ENCODE results near the gene POLE.

DNA sequence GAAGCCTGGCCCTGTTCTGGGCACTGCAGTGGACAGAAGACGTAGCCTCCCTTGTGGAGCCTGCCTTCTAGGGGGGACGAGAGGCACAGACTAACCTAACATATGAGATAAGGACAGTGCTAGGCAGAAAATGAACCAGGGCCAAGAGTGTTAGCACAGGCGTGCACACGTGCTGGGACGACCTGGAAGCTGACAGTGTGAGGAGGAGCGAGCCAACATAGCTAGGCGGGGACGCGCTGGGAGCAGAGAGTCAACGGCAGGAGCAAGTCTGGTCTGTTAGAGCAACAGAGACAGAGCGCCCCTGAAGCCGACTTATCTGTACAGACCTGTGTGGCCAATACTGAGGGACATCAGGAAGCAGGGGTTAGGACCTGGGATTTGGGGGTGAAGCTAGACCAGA is 8.3 kb upstream of the POLE start:
- TF ChIP-seq, protein P1, sequence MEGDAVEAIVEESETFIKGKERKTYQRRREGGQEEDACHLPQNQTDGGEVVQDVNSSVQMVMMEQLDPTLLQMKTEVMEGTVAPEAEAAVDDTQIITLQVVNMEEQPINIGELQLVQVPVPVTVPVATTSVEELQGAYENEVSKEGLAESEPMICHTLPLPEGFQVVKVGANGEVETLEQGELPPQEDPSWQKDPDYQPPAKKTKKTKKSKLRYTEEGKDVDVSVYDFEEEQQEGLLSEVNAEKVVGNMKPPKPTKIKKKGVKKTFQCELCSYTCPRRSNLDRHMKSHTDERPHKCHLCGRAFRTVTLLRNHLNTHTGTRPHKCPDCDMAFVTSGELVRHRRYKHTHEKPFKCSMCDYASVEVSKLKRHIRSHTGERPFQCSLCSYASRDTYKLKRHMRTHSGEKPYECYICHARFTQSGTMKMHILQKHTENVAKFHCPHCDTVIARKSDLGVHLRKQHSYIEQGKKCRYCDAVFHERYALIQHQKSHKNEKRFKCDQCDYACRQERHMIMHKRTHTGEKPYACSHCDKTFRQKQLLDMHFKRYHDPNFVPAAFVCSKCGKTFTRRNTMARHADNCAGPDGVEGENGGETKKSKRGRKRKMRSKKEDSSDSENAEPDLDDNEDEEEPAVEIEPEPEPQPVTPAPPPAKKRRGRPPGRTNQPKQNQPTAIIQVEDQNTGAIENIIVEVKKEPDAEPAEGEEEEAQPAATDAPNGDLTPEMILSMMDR (IDR thresholded peaks at IDR 0.05): no peak
- TF ChIP-seq, protein P2, sequence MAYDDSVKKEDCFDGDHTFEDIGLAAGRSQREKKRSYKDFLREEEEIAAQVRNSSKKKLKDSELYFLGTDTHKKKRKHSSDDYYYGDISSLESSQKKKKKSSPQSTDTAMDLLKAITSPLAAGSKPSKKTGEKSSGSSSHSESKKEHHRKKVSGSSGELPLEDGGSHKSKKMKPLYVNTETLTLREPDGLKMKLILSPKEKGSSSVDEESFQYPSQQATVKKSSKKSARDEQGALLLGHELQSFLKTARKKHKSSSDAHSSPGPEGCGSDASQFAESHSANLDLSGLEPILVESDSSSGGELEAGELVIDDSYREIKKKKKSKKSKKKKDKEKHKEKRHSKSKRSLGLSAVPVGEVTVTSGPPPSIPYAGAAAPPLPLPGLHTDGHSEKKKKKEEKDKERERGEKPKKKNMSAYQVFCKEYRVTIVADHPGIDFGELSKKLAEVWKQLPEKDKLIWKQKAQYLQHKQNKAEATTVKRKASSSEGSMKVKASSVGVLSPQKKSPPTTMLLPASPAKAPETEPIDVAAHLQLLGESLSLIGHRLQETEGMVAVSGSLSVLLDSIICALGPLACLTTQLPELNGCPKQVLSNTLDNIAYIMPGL (CRISPR knock-in tag; IDR thresholded peaks at IDR 0.05): no peak
- TF ChIP-seq, protein P3, sequence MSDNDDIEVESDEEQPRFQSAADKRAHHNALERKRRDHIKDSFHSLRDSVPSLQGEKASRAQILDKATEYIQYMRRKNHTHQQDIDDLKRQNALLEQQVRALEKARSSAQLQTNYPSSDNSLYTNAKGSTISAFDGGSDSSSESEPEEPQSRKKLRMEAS (CRISPR knock-in tag; IDR thresholded peaks at IDR 0.05): no peak
- TF ChIP-seq ESRRA (CRISPR knock-in tag; IDR thresholded peaks at IDR 0.05; ENCODE audit: borderline replicate concordance) (no peak), ZNF317 (CRISPR knock-in tag; IDR thresholded peaks at IDR 0.05; ENCODE audit: borderline replicate concordance, low read depth) (no peak), CREB1 (CRISPR knock-in tag; IDR thresholded peaks at IDR 0.05) (no peak), TCF7 (CRISPR knock-in tag; IDR thresholded peaks at IDR 0.05; ENCODE audit: low read depth) (no peak), NR2C2 (CRISPR knock-in tag; IDR thresholded peaks at IDR 0.05) (no peak), TEAD4 (CRISPR knock-in tag; IDR thresholded peaks at IDR 0.05) (no peak)
- TF ChIP-seq, protein P4, sequence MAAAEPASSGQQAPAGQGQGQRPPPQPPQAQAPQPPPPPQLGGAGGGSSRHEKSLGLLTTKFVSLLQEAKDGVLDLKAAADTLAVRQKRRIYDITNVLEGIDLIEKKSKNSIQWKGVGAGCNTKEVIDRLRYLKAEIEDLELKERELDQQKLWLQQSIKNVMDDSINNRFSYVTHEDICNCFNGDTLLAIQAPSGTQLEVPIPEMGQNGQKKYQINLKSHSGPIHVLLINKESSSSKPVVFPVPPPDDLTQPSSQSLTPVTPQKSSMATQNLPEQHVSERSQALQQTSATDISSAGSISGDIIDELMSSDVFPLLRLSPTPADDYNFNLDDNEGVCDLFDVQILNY (CRISPR knock-in tag; IDR thresholded peaks at IDR 0.05): no peak
- TF ChIP-seq, protein P5, sequence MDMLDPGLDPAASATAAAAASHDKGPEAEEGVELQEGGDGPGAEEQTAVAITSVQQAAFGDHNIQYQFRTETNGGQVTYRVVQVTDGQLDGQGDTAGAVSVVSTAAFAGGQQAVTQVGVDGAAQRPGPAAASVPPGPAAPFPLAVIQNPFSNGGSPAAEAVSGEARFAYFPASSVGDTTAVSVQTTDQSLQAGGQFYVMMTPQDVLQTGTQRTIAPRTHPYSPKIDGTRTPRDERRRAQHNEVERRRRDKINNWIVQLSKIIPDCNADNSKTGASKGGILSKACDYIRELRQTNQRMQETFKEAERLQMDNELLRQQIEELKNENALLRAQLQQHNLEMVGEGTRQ (CRISPR knock-in tag; IDR thresholded peaks at IDR 0.05): no peak
- TF ChIP-seq, protein P6, sequence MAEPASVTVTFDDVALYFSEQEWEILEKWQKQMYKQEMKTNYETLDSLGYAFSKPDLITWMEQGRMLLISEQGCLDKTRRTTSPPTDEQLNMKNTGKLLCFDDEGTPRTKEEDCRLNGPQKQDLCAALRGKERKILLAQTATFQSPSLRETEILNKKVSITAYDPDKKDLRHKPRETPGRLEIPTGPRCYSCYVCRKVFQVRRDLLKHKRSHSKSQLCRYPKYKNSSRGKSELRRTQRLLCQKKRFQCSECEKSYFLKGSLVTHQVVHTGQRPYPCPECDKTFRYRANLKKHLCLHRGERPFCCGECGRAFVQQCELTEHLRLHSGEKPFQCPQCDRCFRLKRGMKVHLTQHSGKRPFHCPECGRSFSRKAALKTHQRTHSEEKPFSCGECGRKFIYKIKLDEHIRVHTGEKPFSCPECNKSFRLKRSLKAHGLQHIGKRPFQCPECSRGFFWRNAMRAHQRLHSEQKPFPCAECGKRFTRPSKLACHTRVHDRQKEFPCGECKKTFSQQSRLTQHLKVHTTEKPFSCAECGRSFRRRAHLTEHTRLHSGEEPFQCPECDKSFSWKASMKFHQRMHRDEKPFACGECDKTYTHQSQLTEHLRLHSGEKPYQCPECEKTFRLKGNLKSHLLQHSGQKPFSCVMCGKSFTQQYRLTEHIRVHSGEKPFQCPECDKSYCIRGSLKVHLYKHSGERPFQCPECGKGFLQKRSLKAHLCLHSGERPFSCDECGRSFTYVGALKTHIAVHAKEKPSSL (CRISPR knock-in tag; conservative IDR thresholded peaks at IDR 0.05): no peak

All from WTC11 (cell line).